Kidney (tissue), 14 donors: ENCODE results near the gene DLL4. TPM values are rescaled to one million over a fixed set of nuclear protein-coding genes. Genes with fewer than 3 reads are reported as not detected.
"Not testable (repeated sequence)": the region's sequence is repeated elsewhere in the genome, so short reads cannot be mapped to it uniquely, and the experiment has no call there.

Experiments
- DNase-seq, 5 donors: peaks; one replicate each; pipeline ENCODE4 v3.0.0-alpha.2; 2013 to 2020
- FAIRE-seq: peaks from 2 replicates; lab custom pipeline; 2012; peaks lifted over from hg19 to GRCh38; lab: Jason Lieb, UNC
- H3K27ac ChIP-seq, 2 donors: one replicate each; pipeline ENCODE4 v1.7.0; 2013; ENCODE audit warnings: low read depth in 2 of 2, low read length in 2 of 2, inconsistent platforms in 1 of 2
- H3K27me3 ChIP-seq: one replicate; pipeline ENCODE4 v1.7.1; 2013; ENCODE audit warnings: low read length, inconsistent platforms; ENCODE audit not compliant: control insufficient read depth, insufficient read depth
- H3K36me3 ChIP-seq, 3 donors: one replicate each; pipeline versions ENCODE4 v1.7.0 to v1.7.1; 2013; ENCODE audit warnings: low read length in 3 of 3, control low read depth in 1 of 3, inconsistent platforms in 1 of 3; ENCODE audit not compliant: insufficient read depth in 3 of 3, control insufficient read depth in 2 of 3
- H3K4me1 ChIP-seq, 3 donors: one replicate each; pipeline versions ENCODE4 v1.7.0 to v1.7.1; 2013; ENCODE audit warnings: low read length in 3 of 3, inconsistent platforms in 1 of 3, low read depth in 1 of 3; ENCODE audit not compliant: control insufficient read depth in 2 of 3, insufficient read depth in 2 of 3
- H3K4me3 ChIP-seq, 3 donors: one replicate each; pipeline versions ENCODE4 v1.7.0 to v1.8.1; 2013; ENCODE audit warnings: low read length in 3 of 3, control low read depth in 1 of 3, inconsistent platforms in 1 of 3
- H3K9ac ChIP-seq, 3 donors: one replicate each; pipeline versions ENCODE4 v1.7.0 to v1.7.1; 2013; ENCODE audit warnings: low read length in 3 of 3, control low read depth in 1 of 3, inconsistent platforms in 1 of 3
- H3K9me3 ChIP-seq, 3 donors: one replicate each; pipeline versions ENCODE4 v1.7.0 to v1.7.1; 2013; ENCODE audit warnings: low read length in 3 of 3, control low read depth in 1 of 3, inconsistent platforms in 1 of 3; ENCODE audit not compliant: control insufficient read depth in 2 of 3, insufficient read depth in 1 of 3
- CTCF ChIP-seq: IDR thresholded peaks from 3 replicates; pipeline ENCODE4 v1.5.1; 2012; ENCODE audit warnings: mild to moderate bottlenecking, moderate library complexity, borderline replicate concordance; ENCODE audit not compliant: insufficient read depth; ENCODE audit errors: extremely low read depth
- intact Hi-C: fragments of 100-400 bp; cut with DNase I; formaldehyde crosslinking; loops from one replicate; pipeline ENCODE4 v1.11.1; 2022
- polyA plus RNA-seq: library from polyadenylated mRNA; stranded (reverse); fragments of 350-450 nt; fragmentation: Illumina TruSeq; extraction: RNeasy Lipid Tissue Mini Kit (QIAGEN cat#74804); gene quantifications from one replicate; pipeline ENCODE4 v1.2.3, GENCODE V29; 2014; ENCODE audit warnings: low read depth, low replicate concordance; ENCODE audit not compliant: insufficient read depth
- total RNA-seq: library from RNA; stranded (reverse); fragmentation: NEBNext Ultra II Directional; extraction: Animal tissue kit (Norgen Biotek cat#: 25700); gene quantifications from one replicate; pipeline ENCODE4 v1.2.1, GENCODE V29; 2021
- donor health status: control.
- donor health status: control.
- donor health status: control.
- donor health status: control.
- donor health status: control.
- donor health status: DM: yes; HTN: yes; CAD: no.
- donor health status: Normal renal cell carcinoma (clear cell type).

The DLL4 gene
- total and polyA plus RNA-seq, 2 donors from 2014 or later, result 5.8 to 9.4 TPM

- DNase-seq, result peak in 1 of 5 donors; percentile 51
- FAIRE-seq, result no peak
- Histone ChIP-seq H3K4me3 (no peak overlapping the region), H3K36me3 (no peaks in the 10 kb centered on the region), H3K27me3 (no peaks in the 10 kb centered on the region), H3K4me1 (peaks cover 0 to 7% (median 0%) of the 10 kb centered on the region in 3 donors), H3K9me3 (no peaks in the 10 kb centered on the region), H3K27ac (no peak overlapping the region), H3K9ac (no peak overlapping the region)
- intact Hi-C loops, result no loop called here
- no peak for TF ChIP-seq CTCF
These were observed 31.2 kb downstream of the DLL4 start for GRCh38 chr15:40960151-40960885.

- peaks cover 0 to 8% (median 0%) of the 10 kb centered on the region in 3 donors for H3K4me1 ChIP-seq
- no peaks in the 10 kb centered on the region for H3K27me3 ChIP-seq
- no peaks in the 10 kb centered on the region for H3K36me3 ChIP-seq
- no peak overlapping the region for H3K27ac ChIP-seq
- no peak overlapping the region for H3K4me3 ChIP-seq
- intact Hi-C loops, result no loop called here
- TF ChIP-seq CTCF, result no peak
- H3K9ac ChIP-seq, result no peak overlapping the region
- FAIRE-seq (no peak), DNase-seq (peak in 1 of 5 donors; percentile 68)
- H3K9me3 ChIP-seq, result no peaks in the 10 kb centered on the region
These were observed 31.8 kb downstream of the DLL4 start for GRCh38 chr15:40960925-40961324.

GRCh38 chr15:40961740-40962139 is 32.6 kb downstream of the DLL4 start:
- H3K4me1 ChIP-seq, result peaks cover 0 to 10% (median 2%) of the 10 kb centered on the region in 3 donors
- FAIRE-seq, intact Hi-C loops: not testable (repeated sequence)

GRCh38 chr15:40962317-40962716 is 33.2 kb downstream of the DLL4 start:
- DNase-seq, H3K27ac ChIP-seq, H3K9me3 ChIP-seq, FAIRE-seq, H3K4me3 ChIP-seq, H3K9ac ChIP-seq, H3K27me3 ChIP-seq, intact Hi-C loops, H3K36me3 ChIP-seq: not testable (repeated sequence)
- H3K4me1 ChIP-seq, result peaks cover 0 to 11% (median 5%) of the 10 kb centered on the region in 3 donors

More at GRCh38 chr15:40961740-40962139, 32.6 kb downstream of the DLL4 start:
- H3K36me3 ChIP-seq, H3K9me3 ChIP-seq, H3K27me3 ChIP-seq, H3K9ac ChIP-seq, H3K27ac ChIP-seq, H3K4me3 ChIP-seq: not testable (repeated sequence)
- DNase-seq, result peak in 1 of 5 donors; percentile 28
